Heart left ventricle (tissue), 16 donors: ENCODE results near the gene AK1. TPM values are rescaled to one million over a fixed set of nuclear protein-coding genes. Genes with fewer than 3 reads are reported as not detected.

Source experiments
- ATAC-seq, 4 donors: fragments of 200-7000 bp; cut with Tn5 transposase; one replicate each; pipeline ENCODE4 v1.9.1; 2020 to 2022; ENCODE audit warnings: moderate library complexity in 4 of 4, mild to moderate bottlenecking in 3 of 4, moderate number of reproducible peaks in 1 of 4
- DNase-seq, 5 donors: peaks; one replicate each; pipeline ENCODE4 v3.0.0-alpha.2; 2020
- H3K27ac ChIP-seq, 12 donors: fragments of 200-600 bp; sonication (generic) in 4 of 12; one replicate each; pipeline versions ENCODE4 v1.5.0 to v1.8.0; 2016 to 2022; ENCODE audit warnings: mild to moderate bottlenecking in 2 of 12
- H3K27me3 ChIP-seq, 9 donors: fragments of 200-600 bp; sonication (generic) in 2 of 9; one replicate each; pipeline versions ENCODE4 v1.5.1 to v1.8.0; 2016 to 2022; ENCODE audit warnings: mild to moderate bottlenecking in 3 of 9
- H3K36me3 ChIP-seq, 9 donors: fragments of 200-600 bp; sonication (generic) in 2 of 9; one replicate each; pipeline versions ENCODE4 v1.5.0 to v1.8.0; 2018 to 2022; ENCODE audit warnings: mild to moderate bottlenecking in 2 of 9
- H3K4me1 ChIP-seq, 12 donors: fragments of 200-600 bp; sonication (generic) in 4 of 12; one replicate each; pipeline versions ENCODE4 v1.5.0 to v1.8.0; 2016 to 2022; ENCODE audit warnings: mild to moderate bottlenecking in 3 of 12
- H3K4me3 ChIP-seq, 12 donors: fragments of 200-600 bp; sonication (generic) in 4 of 12; one replicate each; pipeline versions ENCODE4 v1.5.0 to v1.8.0; 2017 to 2022; ENCODE audit warnings: mild to moderate bottlenecking in 9 of 12, moderate library complexity in 4 of 12
- H3K9me3 ChIP-seq, 12 donors: fragments of 200-600 bp; sonication (generic) in 4 of 12; one replicate each; pipeline versions ENCODE4 v1.5.0 to v1.8.0; 2016 to 2022; ENCODE audit warnings: mild to moderate bottlenecking in 1 of 12
- POLR2A ChIP-seq, 2 donors: fragments of 450-650 bp; IDR thresholded peaks; one replicate each; pipeline ENCODE4 v1.6.1; 2017; ENCODE audit warnings: antibody characterized with exemption in 2 of 2, mild to moderate bottlenecking in 2 of 2, moderate library complexity in 2 of 2
- WGBS, 4 donors: extraction: QIAGEN DNeasy Blood & Tissue Kit in 2 of 4; methylation state at CpG; one replicate each; pipeline versions ENCODE4 v1.1.5 to v1.1.7; 2013 to 2018; 5-methylcytosine and 5-hydroxymethylcytosine counted together
- intact Hi-C, 10 donors: fragments of 100-400 bp; cut with DNase I; formaldehyde crosslinking; loops; one replicate each; pipeline versions ENCODE4 v1.11.1 to v1.14.2; 2022
- polyA plus RNA-seq, 2 donors: library from polyadenylated mRNA; stranded (reverse); fragments of 200-250 nt; gene quantifications; one replicate each; pipeline ENCODE4 v1.2.3, GENCODE V29; 2013
- total RNA-seq, 9 donors: library from RNA; depleted of rRNA in 2 of 9; stranded (reverse); fragments of >200 nt in 2 of 9; fragmentation: NEBNext Ultra II Directional in 3 of 9; extraction: Animal tissue kit (Norgen Biotek cat#: 25700) in 3 of 9; gene quantifications; one replicate each; pipeline versions ENCODE4 v1.1.0 to v1.2.4, GENCODE V29; 2016 to 2023
- TF ChIP-seq, protein P1 (sequence below), 12 donors: fragments of 200-600 bp; sonication (generic) in 4 of 12; IDR thresholded peaks; one replicate each; pipeline versions ENCODE4 v1.5.0 to v1.8.0; 2018 to 2022; ENCODE audit warnings: antibody characterized with exemption in 12 of 12, mild to moderate bottlenecking in 5 of 12
- donor health status: ischemic (EF 13 %, LVEDD 7.1; RV severe dilation, severe dysfunction).
- donor health status: healthy with polysubstance abuse.
- donor health status: DM: no; HTN: yes; CAD: no.
- donor health status: DM: no; HTN: no; CAD: no.
- donor health status: ischemic (EF 25% LVEDD 6.9; RV normal size, moderate dysfunction).
- donor health status: ischemic (EF 25% LVEDD 5.7; RV mildly dilated, moderate dysfunction).
- donor health status: healthy.
- donor health status: DM: yes; HTN: yes; CAD: no.
- donor health status: ischemic (EF 35%, LVEDD 5.7; RV mildly dilated, moderate dysfunction).
- donor health status: nonischemic (EF 11% LVEDD 7.7; RV severe dilation, severe dysfunction).
- donor health status: DM: yes; HTN: yes; CAD: no.
- donor health status: PGD.
- donor health status: ischemic (EF 29% LVEDD 5.4; RV normal size, mild dysfunction).
- donor health status: nonischemic (EF 23%, LVEDD 6.1; RV moderate dilation, normal function).

The AK1 gene
- total and polyA plus RNA-seq, 11 donors: 312 to 1,060 (median 586) TPM

DNA sequence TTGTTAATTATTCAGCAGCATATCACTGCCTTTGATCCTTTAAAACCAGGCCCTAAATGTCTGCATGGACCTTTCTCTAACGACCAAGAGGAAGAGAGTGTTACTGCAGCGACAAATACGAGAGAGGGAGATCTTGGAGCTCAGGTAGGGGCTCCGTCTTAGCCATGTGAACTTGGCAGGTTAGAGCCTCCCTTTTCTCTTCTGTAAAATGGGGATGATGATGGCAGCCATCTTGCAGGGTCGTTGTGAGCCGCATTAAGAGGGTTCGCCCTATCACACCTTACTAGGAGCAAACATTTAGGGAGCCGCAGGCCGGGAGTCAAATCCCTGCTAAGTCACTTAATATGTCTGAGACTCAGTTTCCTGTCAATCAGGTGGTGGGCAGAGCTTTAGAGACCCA is 24.6 kb downstream of the AK1 start:
- Histone ChIP-seq H3K27me3 (no peaks in the 10 kb centered on the region), H3K36me3 (peaks cover 0 to 46% (median 36%) of the 10 kb centered on the region in 9 donors), H3K4me3 (peak overlapping the region; percentile 49 to 94 (median 88)), H3K27ac (peak overlapping the region; percentile 85 to 98 (median 95)), H3K9me3 (peaks cover 0 to 17% (median 7%) of the 10 kb centered on the region in 12 donors), H3K4me1 (peaks cover 6 to 64% (median 41%) of the 10 kb centered on the region in 12 donors)
- TF ChIP-seq, protein P1, sequence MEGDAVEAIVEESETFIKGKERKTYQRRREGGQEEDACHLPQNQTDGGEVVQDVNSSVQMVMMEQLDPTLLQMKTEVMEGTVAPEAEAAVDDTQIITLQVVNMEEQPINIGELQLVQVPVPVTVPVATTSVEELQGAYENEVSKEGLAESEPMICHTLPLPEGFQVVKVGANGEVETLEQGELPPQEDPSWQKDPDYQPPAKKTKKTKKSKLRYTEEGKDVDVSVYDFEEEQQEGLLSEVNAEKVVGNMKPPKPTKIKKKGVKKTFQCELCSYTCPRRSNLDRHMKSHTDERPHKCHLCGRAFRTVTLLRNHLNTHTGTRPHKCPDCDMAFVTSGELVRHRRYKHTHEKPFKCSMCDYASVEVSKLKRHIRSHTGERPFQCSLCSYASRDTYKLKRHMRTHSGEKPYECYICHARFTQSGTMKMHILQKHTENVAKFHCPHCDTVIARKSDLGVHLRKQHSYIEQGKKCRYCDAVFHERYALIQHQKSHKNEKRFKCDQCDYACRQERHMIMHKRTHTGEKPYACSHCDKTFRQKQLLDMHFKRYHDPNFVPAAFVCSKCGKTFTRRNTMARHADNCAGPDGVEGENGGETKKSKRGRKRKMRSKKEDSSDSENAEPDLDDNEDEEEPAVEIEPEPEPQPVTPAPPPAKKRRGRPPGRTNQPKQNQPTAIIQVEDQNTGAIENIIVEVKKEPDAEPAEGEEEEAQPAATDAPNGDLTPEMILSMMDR (IDR thresholded peaks at IDR 0.05): no peak
- TF ChIP-seq POLR2A (IDR thresholded peaks at IDR 0.05): no peak
- intact Hi-C loops: loop anchor here in 1 of 10 donors (10.0 kb wide), 1 partner anchor 88 kb away; no protein-coding TSS in a partner anchor
- DNase-seq: no peak
- 50 to 63% (median 54%) methylated on average over 7 to 9 of the region's 9 CpGs for WGBS, 4 donors
- ATAC-seq: no peak

DNA sequence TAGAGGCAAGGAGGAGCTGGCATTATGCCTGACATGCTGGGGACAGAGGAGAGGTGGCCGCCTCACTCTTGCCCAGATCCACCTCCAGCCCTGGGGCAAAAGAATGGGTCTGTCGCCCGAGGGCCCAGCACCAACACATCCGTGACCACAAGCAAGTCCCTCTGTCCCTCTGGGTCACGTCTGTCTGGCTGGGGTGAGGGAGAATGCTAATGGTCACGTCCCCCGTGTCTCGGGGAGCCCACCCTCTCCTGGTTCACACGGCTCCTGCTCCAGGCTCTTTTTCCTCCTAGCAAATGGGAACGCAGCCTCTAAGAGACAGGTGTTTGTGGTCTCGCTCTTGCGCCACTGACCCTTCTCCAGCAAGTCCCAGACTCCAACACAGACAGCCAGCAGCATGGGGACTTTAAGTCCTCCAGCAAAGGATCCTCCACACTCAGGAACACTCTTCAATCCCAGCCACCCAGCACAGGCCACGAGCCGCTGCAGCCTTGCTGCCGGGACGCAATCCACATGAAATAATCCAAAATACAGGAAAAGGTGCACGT is 27.1 kb downstream of the AK1 start:
- Histone ChIP-seq H3K27me3 (no peaks in the 10 kb centered on the region), H3K36me3 (peaks cover 0 to 49% (median 36%) of the 10 kb centered on the region in 9 donors), H3K4me1 (peaks cover 1 to 62% (median 41%) of the 10 kb centered on the region in 12 donors), H3K9me3 (peaks cover 0 to 17% (median 7%) of the 10 kb centered on the region in 12 donors), H3K4me3 (peak overlapping the region; percentile 4 to 94 (median 88)), H3K27ac (peak overlapping the region; percentile 54 to 98 (median 95))
- intact Hi-C loops: loop anchor here in 1 of 10 donors (10.0 kb wide), 1 partner anchor 86 kb away; no protein-coding TSS in a partner anchor
- ATAC-seq (no peak), DNase-seq (no peak)
- TF ChIP-seq, protein P1 (IDR thresholded peaks at IDR 0.05): no peak
- no peak for TF ChIP-seq POLR2A (IDR thresholded peaks at IDR 0.05)
- 65 to 74% (median 70%) methylated on average over 8 to 17 of the region's 17 CpGs for WGBS, 4 donors

DNA sequence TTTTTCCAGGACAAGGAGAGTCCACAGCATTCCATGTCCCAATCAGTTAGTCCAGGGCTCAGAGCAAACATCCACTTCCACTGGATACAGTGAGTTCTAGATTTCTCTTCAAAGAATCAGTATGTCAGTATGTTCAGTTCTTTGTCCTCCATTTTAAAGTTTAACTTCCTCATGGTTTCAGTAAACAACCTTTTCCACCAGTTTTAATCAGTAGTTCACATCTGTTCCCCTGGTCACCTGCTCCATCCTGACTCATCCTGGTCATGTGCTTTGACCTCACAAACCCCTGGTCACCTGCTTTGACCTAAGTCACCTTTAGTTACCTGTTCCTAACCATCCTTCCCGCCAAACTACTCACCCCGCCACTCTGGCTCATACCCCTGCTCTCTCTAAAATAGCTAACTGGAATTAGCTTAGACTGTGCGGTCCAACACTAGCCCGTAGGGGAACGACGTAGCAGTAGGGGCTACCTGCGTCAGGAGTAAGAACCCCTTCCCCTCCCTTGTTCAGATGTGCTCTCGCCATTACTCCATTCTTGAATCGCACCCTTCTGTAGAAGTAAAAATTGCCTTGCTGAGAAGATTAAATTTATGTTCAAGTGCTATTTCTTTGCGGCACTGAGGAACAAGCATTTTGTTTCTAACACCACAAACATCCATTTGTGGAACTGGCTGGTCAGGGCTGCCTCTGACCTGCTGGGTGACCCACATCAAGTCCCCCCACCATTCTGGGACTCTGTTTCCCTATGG is 28.5 kb downstream of the AK1 start:
- 75 to 92% (median 81%) methylated on average over 9 to 10 of the region's 10 CpGs for WGBS, 4 donors
- no peak for ATAC-seq
- intact Hi-C loops: no loop called here
- H3K4me3 ChIP-seq: peak overlapping the region in 11 of 12 donors; percentile 49 to 94 (median 88)
- peak overlapping the region; percentile 54 to 98 (median 95) for H3K27ac ChIP-seq
- no peak for DNase-seq
- no peaks in the 10 kb centered on the region for H3K27me3 ChIP-seq
- H3K9me3 ChIP-seq: peaks cover 0 to 17% (median 7%) of the 10 kb centered on the region in 12 donors
- peaks cover 6 to 68% (median 46%) of the 10 kb centered on the region in 12 donors for H3K4me1 ChIP-seq
- TF ChIP-seq POLR2A (IDR thresholded peaks at IDR 0.05): no peak
- TF ChIP-seq, protein P1 (IDR thresholded peaks at IDR 0.05): no peak
- H3K36me3 ChIP-seq: peaks cover 0 to 54% (median 36%) of the 10 kb centered on the region in 9 donors
